GM12892 (cell line): ENCODE measurements around the gene ETV3.

Source experiments
- POLR2A ChIP-seq: IDR thresholded peaks from 2 replicates; pipeline ENCODE4 v1.6.1; 2011; ENCODE audit warnings: low read depth, low read length, control low read depth
- POLR2AphosphoS5 ChIP-seq: IDR thresholded peaks from 2 replicates; pipeline ENCODE4 v1.6.1; 2011; ENCODE audit warnings: low read depth, low read length, control low read depth
- TAF1 ChIP-seq: IDR thresholded peaks from 2 replicates; pipeline ENCODE4 v1.6.1; 2011; ENCODE audit warnings: low read depth, mild to moderate bottlenecking, control low read depth, low read length, borderline replicate concordance

- no peak for TF ChIP-seq POLR2A
- TF ChIP-seq POLR2AphosphoS5: no peak
- no peak for TF ChIP-seq TAF1
Observed at GRCh38 chr1:157168015-157168414, 29.8 kb upstream of the ETV3 start.
